SU-DHL-6 (cell line): Measurements from ENCODE around the gene PKDREJ.

Source experiments
- H2AFZ ChIP-seq: fragments of 200-600 bp; sonication (generic); 2 replicates; pipeline ENCODE4 v1.6.1; 2014; ENCODE audit warnings: low read depth, mild to moderate bottlenecking, moderate library complexity, mixed read lengths, antibody characterized with exemption, low read length; ENCODE audit not compliant: severe bottlenecking
- H3F3A ChIP-seq: fragments of 200-600 bp; shearing (Covaris generic); 2 replicates; pipeline ENCODE4 v1.6.0; 2016; ENCODE audit warnings: antibody characterized with exemption, mild to moderate bottlenecking; ENCODE audit not compliant: insufficient read depth
- H3K27ac ChIP-seq: fragments of 200-600 bp; sonication (generic); 2 replicates; pipeline ENCODE4 v1.5.1; 2016; ENCODE audit warnings: low read depth, mild to moderate bottlenecking, low read length, moderate library complexity, mixed read lengths
- H3K27me3 ChIP-seq: fragments of 200-600 bp; sonication (generic), shearing (Covaris generic); 2 replicates; pipeline ENCODE4 v1.6.0; 2014; ENCODE audit warnings: mild to moderate bottlenecking, low read length
- H3K36me3 ChIP-seq: fragments of 200-600 bp; sonication (generic); 2 replicates; pipeline ENCODE4 v1.6.1; 2014; ENCODE audit warnings: mild to moderate bottlenecking, low read length, mixed read lengths
- H3K4me2 ChIP-seq: fragments of 300-600, 200-600 bp; shearing (Covaris generic), sonication (generic); 2 replicates; pipeline ENCODE4 v1.6.0; 2014; ENCODE audit warnings: low read length, low read depth, mild to moderate bottlenecking; ENCODE audit not compliant: poor library complexity, severe bottlenecking
- H3K4me3 ChIP-seq: fragments of 200-600 bp; sonication (generic); 2 replicates; pipeline ENCODE4 v1.5.1; 2014; ENCODE audit warnings: antibody characterized with exemption, low read length, mild to moderate bottlenecking, mixed read lengths; ENCODE audit not compliant: insufficient read depth, poor library complexity, severe bottlenecking
- H3K79me2 ChIP-seq: fragments of 200-600 bp; sonication (generic); 2 replicates; pipeline ENCODE4 v1.6.1; 2014; ENCODE audit warnings: mild to moderate bottlenecking, low read length, moderate library complexity; ENCODE audit not compliant: insufficient read depth
- H3K9ac ChIP-seq: fragments of 200-600 bp; sonication (generic); 2 replicates; pipeline ENCODE4 v1.7.0; 2014; ENCODE audit warnings: mild to moderate bottlenecking, low read length
- H3K9me2 ChIP-seq: fragments of 200-600 bp; sonication (generic); replicated peaks from 2 replicates; pipeline ENCODE4 v1.6.1; 2014; ENCODE audit warnings: low read length; ENCODE audit not compliant: insufficient read depth
- H3K9me3 ChIP-seq: fragments of 200-600 bp; sonication (generic); 2 replicates; pipeline ENCODE4 v1.6.1; 2014; ENCODE audit warnings: low read length, mixed read lengths; ENCODE audit not compliant: insufficient read depth
- H4K20me1 ChIP-seq: fragments of 200-600 bp; sonication (generic); 2 replicates; pipeline ENCODE4 v1.6.1; 2014; ENCODE audit warnings: low read depth, mild to moderate bottlenecking, antibody characterized with exemption, low read length, moderate library complexity, mixed read lengths
- CTCF ChIP-seq: fragments of 200-600 bp; sonication (generic); IDR thresholded peaks from one replicate; pipeline ENCODE4 v1.5.1; 2017; ENCODE audit warnings: antibody characterized with exemption, mild to moderate bottlenecking, low read length, moderate library complexity; ENCODE audit not compliant: insufficient read depth, poor library complexity, severe bottlenecking
- EZH2phosphoT487 ChIP-seq: fragments of 200-600 bp; sonication (generic), shearing (Covaris generic); conservative IDR thresholded peaks from 2 replicates; pipeline ENCODE4 v1.6.1; 2018; ENCODE audit warnings: mild to moderate bottlenecking, antibody characterized with exemption, low read length, moderate library complexity, mixed read lengths

PKDREJ gene

DNA sequence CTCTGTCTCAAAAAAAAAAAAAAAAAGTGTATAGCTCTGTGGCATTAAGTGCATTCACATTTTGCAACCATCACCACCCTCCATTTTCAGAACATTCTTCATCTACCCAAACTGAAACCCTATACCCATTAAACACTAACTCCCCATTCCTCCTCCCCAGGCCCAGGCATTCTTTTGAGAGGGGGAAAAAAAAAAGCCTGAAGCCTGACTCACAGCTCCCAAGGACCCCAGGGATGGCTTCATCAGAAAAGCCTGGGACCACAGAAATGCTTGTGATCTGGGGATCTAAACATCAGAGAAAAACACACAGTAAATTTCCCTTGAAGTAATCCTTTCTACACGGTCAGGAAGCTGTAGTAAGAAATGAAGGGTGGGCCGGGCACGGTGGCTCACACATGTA is 22.9 kb upstream of the PKDREJ start:
- Histone ChIP-seq H3K27ac (no peak overlapping the region), H3F3A (no peaks in the 10 kb centered on the region), H3K27me3 (no peaks in the 10 kb centered on the region), H2AFZ (no peak overlapping the region), H3K79me2 (no peaks in the 10 kb centered on the region), H3K36me3 (no peaks in the 10 kb centered on the region), H4K20me1 (no peaks in the 10 kb centered on the region), H3K9me2 (no peaks in the 10 kb centered on the region), H3K9ac (no peak overlapping the region), H3K9me3 (no peaks in the 10 kb centered on the region), H3K4me3 (no peak overlapping the region), H3K4me2 (no peak overlapping the region)
- TF ChIP-seq EZH2phosphoT487: no peak

GRCh38 chr22:46281866-46282678 is 18.9 kb upstream of the PKDREJ start:
- H2AFZ ChIP-seq: no peak overlapping the region
- no peaks in the 10 kb centered on the region for H3K79me2 ChIP-seq
- no peak overlapping the region for H3K27ac ChIP-seq
- no peak for TF ChIP-seq CTCF
- no peak for TF ChIP-seq EZH2phosphoT487
- no peaks in the 10 kb centered on the region for H3K36me3 ChIP-seq
- H3K9me3 ChIP-seq: no peaks in the 10 kb centered on the region
- H3K9ac ChIP-seq: no peak overlapping the region
- H3K4me2 ChIP-seq: no peak overlapping the region
- no peaks in the 10 kb centered on the region for H3K9me2 ChIP-seq
- H3K27me3 ChIP-seq: no peaks in the 10 kb centered on the region
- H3F3A ChIP-seq: no peaks in the 10 kb centered on the region
- H4K20me1 ChIP-seq: no peaks in the 10 kb centered on the region
- H3K4me3 ChIP-seq: no peak overlapping the region

- Histone ChIP-seq H3K9me3 (no peaks in the 10 kb centered on the region), H3K4me3 (no peak overlapping the region), H3K27ac (no peak overlapping the region), H3F3A (no peaks in the 10 kb centered on the region), H3K9me2 (no peaks in the 10 kb centered on the region), H3K4me2 (no peak overlapping the region), H3K27me3 (no peaks in the 10 kb centered on the region), H4K20me1 (no peaks in the 10 kb centered on the region), H2AFZ (no peak overlapping the region), H3K9ac (no peak overlapping the region), H3K79me2 (no peaks in the 10 kb centered on the region), H3K36me3 (no peaks in the 10 kb centered on the region)
- no peak for TF ChIP-seq CTCF
- no peak for TF ChIP-seq EZH2phosphoT487
Measured at GRCh38 chr22:46280999-46281623, 18.0 kb upstream of the PKDREJ start.
